GM04504 (cell line): ENCODE data around the gene ERFE.

Experiments used
- DNase-seq: peaks from one replicate; pipeline ENCODE4 v3.0.0-alpha.2; 2012; ENCODE audit warnings: low read depth

The ERFE gene

GRCh38 chr2:238126338-238126737 lies 32.4 kb upstream of the ERFE start:
- DNase-seq = no peak

- DNase-seq = no peak
Measured at GRCh38 chr2:238126775-238127164, 32.0 kb upstream of the ERFE start.

GRCh38 chr2:238127165-238128060 lies 31.4 kb upstream of the ERFE start:
- DNase-seq = no peak

- DNase-seq = no peak
Measured at GRCh38 chr2:238128061-238128440, 30.7 kb upstream of the ERFE start.

- DNase-seq = no peak
Measured at GRCh38 chr2:238128534-238129001, 30.2 kb upstream of the ERFE start.

- DNase-seq = no peak
Measured at GRCh38 chr2:238129166-238130010, 29.4 kb upstream of the ERFE start.

GRCh38 chr2:238130111-238130695 lies 28.6 kb upstream of the ERFE start:
- no peak for DNase-seq

GRCh38 chr2:238130696-238131628 lies 27.8 kb upstream of the ERFE start:
- DNase-seq = no peak

GRCh38 chr2:238131761-238132462 lies 26.9 kb upstream of the ERFE start:
- no peak for DNase-seq

GRCh38 chr2:238132463-238133450 lies 26.0 kb upstream of the ERFE start:
- no peak for DNase-seq

GRCh38 chr2:238133499-238134392 lies 25.0 kb upstream of the ERFE start:
- no peak for DNase-seq

GRCh38 chr2:238134393-238134785 lies 24.4 kb upstream of the ERFE start:
- no peak for DNase-seq

GRCh38 chr2:238135601-238136150 lies 23.1 kb upstream of the ERFE start:
- no peak for DNase-seq

GRCh38 chr2:238136820-238137537 lies 21.8 kb upstream of the ERFE start:
- DNase-seq = peak; percentile 13

- no peak for DNase-seq
Measured at GRCh38 chr2:238137885-238138284, 20.9 kb upstream of the ERFE start.

- no peak for DNase-seq
Measured at GRCh38 chr2:238138331-238139195, 20.2 kb upstream of the ERFE start, which contains the start of gene KLHL30. KLHL30 (plus strand) TSS chr2:238138668; CDS start chr2:238140755, 2,087 bp downstream.
